Fibroblast of upper back skin (primary cell): ENCODE results near the gene PHLPP1.
A peak's percentile ranks its signal among the peaks of the same experiment; 100 is the strongest.

Experiments
- DNase-seq: peaks from one replicate; pipeline ENCODE4 v3.0.0-alpha.2; 2013

Gene PHLPP1

DNA sequence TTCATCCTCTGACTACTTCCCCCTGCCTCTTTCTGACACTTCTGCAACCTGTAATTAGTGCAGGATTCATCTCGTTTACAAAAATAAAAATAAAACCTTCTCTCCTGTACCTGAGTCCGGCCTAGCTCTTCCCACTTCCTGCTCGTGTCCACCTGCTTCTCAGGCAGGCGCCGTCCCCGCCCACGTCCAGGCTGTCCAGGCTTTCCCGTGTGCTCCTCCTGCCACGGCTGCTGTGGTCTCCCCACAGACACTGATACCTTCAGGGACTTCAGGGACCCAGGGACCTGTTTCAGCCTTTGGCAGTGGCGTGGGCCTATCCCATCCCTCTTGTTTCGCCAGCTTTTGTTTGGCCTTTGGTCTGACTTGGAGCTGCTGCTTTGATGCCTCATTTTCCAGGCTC is 272.5 kb downstream of the PHLPP1 start:
- DNase-seq = no peak

DNA sequence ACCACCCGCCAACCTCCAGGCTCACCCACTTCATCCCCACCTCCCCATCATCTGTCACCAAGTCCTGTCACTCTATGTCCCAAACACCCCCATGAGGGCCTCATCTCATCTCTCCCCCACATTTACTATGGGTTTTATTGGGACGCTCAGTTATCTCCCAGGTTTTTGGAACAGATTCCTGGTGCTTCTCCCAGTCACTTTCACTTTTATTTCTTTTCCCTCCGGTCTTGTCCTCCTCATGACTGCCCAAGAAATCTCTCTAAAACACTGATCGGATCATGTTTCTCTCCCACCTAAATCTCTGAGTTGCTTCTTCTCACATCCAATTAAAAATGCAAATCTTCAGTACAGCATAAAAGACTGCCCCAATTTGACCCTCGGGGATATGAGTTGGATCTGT is 273.1 kb downstream of the PHLPP1 start:
- DNase-seq = no peak

DNA sequence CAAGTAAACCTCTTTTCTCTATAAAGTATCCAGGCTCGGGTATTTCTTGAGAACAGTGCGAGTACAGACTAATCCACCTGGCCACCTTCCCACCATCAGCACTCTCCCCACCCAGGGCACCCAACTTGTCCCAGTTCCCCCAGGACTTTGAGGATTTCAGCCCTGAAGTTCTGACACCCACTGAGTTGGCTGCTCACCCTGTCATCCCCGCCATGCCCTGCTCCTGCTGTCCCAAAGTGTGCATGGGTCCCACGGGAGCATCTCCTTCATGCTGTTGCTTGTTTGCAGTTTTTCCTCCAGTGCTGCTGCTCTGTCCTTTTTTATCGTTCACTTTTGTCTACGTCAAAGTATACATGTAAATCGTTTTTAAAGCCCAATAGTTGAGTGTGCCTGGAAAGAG is 273.9 kb downstream of the PHLPP1 start:
- DNase-seq = no peak

DNA sequence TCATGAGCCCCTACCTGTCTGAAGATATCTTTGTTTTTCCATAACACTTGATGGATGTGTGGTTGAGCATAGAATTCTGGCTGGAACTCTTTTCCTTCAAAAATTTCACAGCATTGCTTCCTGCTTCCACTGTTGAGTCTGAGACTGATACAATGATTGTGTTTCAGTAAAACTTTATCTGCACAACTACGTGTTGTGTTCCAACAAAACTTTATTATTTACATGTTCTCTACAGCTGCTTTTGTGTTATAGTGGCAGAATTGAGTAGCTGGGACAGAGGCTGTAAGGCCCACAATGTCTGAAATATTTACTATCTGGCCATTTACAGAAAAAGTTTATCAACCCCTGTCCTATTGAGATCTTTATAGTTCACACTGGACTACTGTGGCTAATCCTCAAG is 275.3 kb downstream of the PHLPP1 start:
- DNase-seq = no peak

DNA sequence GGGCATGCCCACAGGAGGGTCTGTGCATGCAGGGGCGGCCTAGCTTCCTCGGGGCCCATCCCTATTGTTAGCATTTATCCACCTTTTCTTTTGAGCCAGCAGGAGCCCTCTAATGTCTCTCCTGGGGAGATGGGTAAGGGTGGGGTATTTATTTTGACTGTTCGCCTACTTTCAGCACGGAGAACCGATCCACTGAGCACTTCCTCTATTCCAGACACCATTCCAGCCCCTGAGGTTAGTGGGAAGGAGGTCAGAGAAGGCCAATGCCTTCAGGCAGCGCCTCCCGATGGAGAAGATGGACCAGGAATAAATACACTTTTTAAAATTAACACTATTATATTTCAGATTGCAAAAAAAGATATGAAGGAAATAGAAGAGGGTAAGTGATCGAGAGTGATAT is 276.0 kb downstream of the PHLPP1 start:
- DNase-seq = no peak

DNA sequence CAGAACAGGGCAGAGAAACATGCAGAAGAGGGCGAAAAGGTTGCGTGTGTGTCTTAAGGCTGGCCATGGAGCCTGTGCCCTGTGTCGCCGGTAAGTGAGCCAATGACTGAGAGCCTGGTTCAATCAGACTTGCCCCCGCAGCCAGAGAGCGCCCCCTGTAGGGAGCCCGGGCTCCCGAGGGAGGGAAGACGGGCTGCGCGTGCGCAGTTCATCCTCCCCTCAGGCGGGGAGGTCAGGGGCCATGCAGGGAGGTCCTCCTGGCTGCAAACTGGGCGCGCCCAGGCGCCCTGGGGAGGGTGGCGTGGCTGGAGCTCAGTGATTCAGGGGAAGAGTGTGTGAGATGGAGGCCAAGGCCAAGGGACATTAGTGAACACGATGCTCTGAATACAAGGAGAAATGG is 276.6 kb downstream of the PHLPP1 start:
- DNase-seq = no peak

DNA sequence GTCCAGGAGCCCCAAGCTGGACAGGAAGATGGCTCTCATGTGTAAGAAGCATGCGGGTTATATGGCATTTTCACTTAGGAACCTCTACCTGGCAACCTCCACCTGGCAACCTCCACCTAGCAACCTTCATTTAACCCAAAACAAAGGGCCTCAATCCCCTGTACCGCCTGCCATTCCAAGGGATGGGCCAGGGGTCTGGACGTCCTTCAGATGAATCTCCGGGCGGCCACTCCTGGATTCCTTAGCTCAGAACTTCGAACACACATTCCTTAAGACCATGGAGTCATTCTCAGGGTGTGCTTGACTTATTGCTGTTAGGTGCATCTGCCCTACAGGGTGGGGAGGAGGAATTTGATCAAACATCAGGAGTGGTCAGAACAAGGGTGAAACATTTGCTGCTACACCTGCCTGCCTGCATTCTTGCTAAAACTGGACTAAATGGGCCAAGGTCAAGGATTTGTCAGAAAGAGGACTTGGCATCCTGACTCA is 277.6 kb downstream of the PHLPP1 start:
- DNase-seq = no peak

DNA sequence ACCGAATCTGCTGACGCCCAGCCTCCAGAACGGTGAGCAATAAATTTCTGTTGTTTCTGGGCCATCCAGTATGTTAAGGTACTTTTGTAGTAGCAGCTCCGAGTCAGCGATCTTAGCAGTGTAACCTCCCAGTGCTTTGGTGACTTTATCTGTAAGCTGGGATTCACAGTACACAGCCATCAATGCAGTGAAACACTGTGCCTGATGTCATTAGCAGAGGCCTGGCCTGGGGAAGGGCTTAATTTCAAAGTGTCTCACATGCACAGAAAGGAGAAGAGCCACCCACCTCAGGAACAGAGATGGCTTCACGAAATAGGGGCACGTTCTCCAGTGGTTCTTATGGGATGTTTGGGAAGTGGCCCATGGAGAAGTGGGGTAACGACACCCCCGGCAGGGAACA is 281.2 kb downstream of the PHLPP1 start:
- no peak for DNase-seq

DNA sequence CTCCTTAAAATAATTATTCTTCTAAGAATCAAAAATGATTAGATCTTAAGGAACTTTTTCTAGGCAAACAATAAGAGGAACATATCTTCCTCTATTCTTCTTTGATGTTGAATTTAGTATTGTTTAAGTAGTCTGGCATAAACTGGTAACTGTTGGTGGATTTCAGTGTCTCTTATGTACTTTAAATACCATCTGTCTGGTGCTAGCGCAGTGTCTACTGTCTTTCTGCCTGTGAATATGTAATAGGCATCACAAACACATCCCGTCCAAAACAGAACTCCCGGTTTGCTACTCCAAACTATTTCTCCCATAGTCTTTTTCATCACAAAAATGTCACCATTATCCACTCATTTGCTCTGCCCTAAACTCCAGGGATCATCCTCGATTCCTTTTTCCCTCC is 281.7 kb downstream of the PHLPP1 start:
- no peak for DNase-seq

DNA sequence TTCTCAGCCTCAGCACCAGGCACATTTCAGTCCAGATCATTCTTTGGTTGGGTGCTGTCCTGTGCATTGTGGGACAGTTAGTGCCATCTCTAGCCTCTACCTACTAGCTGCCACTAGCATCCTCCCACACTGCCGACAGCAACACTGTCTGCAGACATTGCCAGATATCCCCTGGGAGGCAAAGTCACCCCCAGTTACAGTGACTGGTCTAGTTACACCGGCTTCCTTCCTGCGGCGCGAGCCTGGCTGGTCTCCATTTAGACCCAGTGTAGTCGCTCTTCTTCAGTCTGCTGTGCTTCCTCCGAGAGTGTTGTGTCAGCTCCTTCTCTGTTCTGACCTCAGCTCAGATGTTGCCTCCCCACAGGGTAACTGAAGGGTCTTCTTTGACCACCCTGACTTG is 283.1 kb downstream of the PHLPP1 start:
- DNase-seq = no peak

DNA sequence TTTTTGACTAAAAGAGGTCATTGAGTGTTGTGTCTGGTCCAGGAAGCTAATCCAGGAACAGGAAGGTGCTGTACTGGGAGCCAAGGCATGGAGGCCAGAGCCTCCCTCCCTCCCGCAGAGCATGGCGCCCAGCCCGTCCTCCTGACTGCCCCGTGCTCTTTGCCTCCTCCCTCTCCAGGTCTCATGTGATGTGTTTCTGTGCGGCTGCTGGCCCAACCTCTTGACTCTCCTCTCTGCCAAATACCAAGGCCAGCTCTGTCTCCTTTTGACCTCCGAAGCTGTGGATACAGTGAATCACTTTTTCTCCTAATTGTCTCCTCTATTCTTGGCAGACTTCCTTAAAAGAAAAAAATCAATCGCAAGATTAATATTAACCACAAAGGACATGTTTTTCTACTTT is 284.1 kb downstream of the PHLPP1 start:
- DNase-seq = peak; percentile 66

DNA sequence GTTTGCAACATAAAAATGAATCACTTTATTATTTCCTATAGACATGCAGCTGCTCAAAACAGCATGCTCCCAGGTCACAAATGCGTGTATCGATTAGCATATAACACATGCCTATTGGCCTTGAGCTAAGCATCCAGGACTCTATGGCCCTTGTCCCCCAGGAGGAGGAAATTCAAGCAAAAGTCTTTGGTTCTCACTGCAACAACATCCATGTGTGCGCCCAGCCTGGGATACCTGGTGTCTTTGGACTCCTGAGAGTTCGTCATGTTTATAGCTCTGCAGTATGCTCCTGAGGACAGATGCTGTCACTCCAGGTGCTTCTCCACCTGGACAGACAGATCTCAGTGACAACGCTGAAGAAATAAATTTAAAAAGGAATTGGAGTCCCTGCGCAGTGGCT is 284.6 kb downstream of the PHLPP1 start:
- DNase-seq = no peak

DNA sequence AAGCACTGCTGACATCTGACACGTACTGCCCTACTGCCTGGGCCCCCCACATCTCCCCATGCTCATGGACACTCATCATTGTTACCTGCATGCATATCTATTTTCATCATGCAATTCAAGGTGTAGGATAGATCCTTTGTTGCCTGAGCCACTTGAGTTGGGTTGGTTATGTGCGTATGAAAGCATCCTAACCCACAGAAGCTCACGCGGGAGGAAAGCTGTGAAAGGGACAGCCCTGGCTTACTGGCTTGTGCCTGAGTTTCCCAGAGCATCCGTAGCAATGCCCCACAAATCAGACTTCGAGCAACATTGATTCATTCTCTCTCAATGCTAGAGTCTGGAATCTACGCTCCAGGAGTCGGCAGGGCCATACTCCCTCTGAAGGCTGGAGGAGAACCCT is 285.5 kb downstream of the PHLPP1 start:
- no peak for DNase-seq

DNA sequence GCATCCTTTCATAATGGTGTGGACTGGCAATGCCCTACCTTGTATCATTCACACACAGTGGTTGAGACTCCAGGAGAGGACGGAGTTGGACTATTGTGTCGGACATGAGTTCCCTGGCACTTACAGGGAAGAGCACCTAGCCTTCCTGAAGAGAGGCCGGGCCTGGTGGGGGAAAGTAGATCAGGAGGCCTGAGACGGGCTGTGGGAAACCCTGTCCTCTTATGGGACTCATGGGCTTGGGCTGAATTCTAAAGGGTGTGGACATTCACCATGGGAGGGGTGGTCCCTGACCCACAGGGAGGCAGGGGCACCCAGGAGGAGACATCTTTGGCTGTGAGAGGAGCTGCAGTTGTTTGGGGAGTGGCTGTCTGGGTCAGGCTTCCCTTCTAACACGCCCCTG is 286.5 kb downstream of the PHLPP1 start:
- DNase-seq = no peak

DNA sequence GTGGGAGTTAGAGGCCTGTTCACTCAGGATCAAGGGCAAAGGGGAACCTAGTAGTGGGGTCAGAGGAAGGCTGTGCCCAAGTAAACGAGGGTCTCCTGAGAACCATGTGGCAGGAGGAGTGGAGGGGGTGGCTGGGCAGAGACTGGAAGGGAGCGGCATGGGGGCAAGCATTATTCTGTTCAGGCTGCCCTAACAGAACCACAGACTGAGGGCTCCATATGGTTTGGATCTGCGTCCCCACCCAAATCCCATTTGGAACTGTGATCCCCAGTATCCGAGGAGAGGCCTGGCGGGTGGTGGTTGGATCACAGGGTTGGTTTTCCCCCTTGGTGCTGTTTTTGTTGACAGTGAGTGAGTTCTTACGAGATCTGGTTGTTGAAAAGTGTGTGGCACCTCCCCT is 287.0 kb downstream of the PHLPP1 start:
- DNase-seq = no peak

DNA sequence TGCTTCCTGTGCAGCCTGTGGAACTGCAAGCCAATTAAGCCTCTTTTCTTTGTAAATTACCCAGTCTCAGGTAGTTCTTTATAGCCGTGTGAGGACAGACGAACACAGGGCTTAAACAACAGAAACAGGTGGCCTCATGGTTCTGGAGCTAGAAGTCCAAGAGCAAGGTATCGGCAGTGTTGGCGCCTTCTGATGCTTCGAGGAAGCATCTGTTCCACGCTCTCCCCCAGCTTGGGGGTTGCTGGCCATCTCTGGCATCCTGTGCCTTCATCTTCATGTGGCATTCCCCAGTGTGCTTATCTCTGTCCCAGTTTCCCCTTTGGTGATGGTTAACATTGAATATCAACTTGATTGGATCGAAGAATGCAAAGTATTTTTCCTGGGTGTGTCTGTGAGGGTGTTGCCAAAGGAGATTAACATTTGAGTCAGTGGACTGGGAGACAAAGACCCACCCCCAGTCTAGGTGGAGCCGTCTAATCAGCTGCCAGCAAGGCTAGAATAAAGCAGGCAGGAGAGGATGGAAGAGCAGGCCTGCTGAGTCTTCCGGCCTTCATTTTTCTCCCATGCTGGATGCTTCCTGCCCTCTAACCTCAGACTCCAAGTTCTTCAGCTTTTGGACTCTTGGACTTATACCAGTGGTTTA is 287.6 kb downstream of the PHLPP1 start:
- no peak for DNase-seq

DNA sequence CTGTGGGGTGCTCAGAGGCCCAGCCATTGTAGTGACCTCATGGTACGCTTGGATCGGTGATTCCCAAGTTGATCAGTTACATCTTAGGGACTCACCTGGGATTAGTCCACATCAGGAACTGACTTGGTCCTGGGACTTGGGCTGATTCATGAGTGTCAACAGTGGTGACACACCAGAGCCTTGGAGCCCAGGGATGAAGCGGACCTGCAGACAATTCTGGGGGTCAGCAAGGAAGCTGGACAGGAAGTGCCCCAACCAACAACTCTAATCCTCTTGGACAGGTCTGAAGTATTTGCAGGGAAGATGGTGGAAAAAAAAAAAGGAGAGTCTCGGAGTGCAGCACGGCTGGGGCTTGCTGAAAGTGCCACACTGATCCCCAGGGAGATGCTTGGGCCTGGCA is 288.6 kb downstream of the PHLPP1 start:
- DNase-seq = no peak

DNA sequence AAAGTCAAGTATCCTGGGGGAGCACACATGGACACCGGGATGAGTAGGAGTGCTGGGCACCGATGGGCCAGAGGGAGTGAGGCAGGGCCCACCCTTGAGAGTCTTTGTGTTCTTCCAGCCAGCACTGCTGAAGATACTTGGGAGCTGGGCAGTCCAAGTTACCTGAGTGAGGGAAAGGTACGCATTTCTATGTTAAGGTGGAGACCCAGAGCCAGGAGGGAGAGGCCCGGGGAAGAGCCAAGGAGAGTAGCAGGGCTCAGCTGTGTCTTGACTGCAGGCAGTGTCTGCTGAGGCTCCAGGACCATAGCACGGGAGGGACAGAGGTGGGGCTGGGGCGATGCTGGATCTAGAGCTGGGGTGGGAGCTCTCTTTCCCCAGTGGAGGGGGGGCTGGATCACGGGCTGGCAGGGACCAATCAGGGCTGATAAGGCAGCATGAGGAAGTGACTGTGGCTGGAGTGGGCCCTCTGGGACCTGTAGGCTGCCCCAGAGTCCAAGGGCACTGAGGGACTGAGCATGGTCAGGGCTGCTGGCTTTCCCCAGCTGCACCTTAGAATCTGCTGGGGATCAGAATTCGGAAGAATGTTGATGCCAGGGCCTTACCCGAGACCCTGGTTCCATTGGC is 289.2 kb downstream of the PHLPP1 start:
- DNase-seq = no peak

DNA sequence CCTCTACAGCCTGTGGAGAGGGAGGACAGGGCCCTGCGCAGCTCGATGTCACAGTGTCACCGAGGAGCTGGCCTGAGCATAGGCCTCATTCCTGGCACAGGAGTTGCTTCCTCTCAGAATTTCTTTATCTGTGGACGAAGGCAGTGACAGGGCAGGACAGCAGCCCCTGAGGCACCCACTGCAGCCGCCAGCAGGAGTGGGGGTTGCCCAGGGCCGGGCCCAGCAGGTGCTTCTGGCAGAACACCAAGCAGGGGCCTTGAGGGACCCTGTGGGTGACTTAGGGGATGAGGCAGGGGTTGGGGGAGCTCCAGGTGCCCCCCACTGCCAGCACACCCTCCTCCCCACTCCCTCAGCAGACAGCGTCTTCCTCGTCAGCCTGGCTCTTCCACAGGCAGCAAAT is 290.0 kb downstream of the PHLPP1 start:
- DNase-seq = no peak

DNA sequence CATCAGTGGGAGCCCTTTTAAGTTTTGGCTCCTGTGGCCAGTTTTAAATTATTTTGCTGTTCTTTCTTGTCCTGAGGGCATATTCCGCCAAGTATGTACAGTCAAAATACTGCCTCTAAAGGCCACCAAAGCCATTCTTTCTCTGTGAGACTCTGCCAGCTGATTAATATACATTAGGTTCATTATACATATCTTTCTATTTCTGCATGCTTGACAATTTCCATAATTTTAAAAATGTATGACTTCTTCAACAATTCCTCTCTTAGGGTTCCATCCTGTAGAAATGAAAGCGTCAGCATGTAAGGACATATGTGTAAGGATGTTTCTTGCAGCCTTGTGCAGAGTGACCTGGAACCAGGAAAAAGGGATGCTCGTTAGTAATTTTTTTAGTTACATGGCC is 291.9 kb downstream of the PHLPP1 start:
- DNase-seq = no peak

DNA sequence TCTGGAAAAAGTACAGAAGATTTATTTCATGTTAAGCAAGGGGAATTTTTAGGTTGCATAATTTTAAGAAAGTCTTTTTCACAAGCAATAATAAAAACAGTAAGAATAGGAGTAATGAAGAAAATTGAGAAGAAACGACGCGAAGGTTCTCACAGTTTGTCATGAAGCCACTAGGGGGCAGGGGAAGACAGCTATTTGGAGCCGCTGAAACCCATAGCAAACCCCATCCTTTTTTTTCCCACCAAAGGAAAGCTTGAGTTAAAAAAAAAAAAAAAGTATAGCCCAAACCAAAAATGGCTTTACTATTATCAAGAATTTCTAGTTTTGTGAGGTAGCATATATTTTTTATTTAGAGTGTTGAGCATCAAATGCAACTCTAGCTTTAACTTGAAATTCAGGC is 300.9 kb downstream of the PHLPP1 start:
- peak; percentile 62 for DNase-seq

DNA sequence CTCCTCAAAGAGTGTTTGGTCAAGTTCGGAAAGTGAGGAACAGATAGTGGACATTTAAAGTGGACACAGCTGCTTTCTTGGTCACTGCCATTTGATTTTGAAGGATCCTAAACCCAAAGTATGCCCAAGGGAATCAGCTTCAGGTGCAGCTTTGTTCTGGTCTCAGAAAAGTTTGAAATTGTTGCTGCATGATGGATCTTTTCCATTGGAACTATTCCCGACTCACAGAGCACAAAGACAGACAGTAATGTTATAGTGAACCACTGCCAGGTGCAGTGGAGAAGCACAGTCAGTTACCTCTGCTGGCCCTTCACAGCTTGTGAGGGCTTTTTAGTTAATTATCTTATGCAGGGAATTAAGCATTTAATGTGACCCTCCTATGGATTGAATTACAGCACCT is 301.7 kb downstream of the PHLPP1 start:
- DNase-seq = no peak

DNA sequence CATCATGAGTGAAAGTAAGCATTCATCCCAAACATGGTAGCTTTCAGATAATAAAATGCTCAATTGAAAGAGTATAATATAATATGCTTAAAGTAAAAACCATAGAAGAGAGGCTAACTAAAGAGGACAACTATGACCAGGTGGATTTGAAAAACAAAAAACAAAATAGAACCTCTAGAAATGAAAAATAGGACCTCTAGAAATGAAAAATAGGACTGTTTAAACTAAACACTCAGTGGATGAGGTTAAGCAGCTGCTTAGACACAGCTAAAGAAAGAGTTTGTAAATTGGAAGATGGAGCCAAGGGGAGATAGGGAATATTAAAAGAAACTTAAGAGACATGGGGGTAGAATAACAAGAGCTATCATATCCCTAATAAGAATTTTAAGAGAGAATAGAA is 302.6 kb downstream of the PHLPP1 start:
- DNase-seq = no peak

DNA sequence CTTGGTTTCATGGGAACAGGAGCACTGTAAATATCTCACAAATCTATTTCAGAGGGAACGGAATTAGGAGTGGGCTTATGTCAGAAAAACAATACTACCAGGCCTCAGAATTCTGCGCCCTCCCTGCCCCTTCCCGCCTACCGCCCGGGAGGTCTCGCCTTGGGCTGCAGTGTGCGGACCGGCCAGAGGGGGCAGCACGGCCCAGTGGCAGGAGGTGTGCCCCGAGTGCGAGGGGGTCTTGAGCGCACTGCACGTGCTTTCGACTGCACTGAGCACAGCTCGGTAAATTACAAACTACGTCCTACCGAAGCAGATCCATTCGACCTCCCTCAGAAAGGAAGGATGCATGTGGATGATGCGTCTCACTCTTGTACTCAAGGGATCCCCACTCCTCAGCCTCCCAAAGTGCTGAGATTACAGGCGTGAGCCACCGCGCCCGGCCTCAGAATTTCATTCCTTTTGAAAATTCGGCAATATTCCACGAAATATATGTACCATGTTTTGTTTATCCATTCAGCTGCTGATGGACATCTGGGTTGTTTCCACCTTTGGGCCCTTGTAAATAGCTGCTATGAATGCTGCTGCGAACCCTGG is 307.2 kb downstream of the PHLPP1 start:
- no peak for DNase-seq
